ENCODE data around the gene HMGXB3. TPM values are rescaled to one million over a fixed set of nuclear protein-coding genes. Genes with fewer than 3 reads are reported as not detected.

HMGXB3 gene
- total RNA-seq, 1 experiment from 2014 or later, result 43.8 TPM

DNA sequence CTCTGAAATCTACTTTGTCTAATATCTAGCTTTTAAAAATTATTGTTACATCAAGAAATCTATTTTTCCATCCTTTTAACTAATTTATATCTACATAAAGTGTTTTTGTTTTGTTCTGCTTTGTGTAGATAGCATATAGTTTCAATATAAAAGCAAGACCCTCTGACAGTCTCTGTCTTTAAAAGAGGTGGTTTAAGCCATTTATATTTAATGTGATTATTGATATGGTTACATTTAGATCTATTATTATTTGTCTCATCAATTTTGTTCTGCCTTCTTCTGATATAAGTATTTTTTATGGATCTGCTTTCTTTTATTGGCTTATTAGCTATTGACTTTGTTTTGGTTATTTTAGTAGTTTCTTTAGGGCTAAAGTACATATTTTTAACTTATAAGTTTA is 16.0 kb downstream of the HMGXB3 start:
- H3K36me3 ChIP-seq (ENCODE audit: control insufficient read depth, insufficient read depth, low read length), result peaks cover 15% of the 10 kb centered on the region
- BruUV-seq (replicated peaks), result no TSS peak
- intact Hi-C loops (cut with micrococcal nuclease; ENCODE audit: unreplicated experiment), result no loop called here
- peaks cover 12% of the 10 kb centered on the region for H3K9me3 Mint-ChIP-seq (ENCODE audit: unreplicated experiment)
- TF ChIP-seq, protein P1, sequence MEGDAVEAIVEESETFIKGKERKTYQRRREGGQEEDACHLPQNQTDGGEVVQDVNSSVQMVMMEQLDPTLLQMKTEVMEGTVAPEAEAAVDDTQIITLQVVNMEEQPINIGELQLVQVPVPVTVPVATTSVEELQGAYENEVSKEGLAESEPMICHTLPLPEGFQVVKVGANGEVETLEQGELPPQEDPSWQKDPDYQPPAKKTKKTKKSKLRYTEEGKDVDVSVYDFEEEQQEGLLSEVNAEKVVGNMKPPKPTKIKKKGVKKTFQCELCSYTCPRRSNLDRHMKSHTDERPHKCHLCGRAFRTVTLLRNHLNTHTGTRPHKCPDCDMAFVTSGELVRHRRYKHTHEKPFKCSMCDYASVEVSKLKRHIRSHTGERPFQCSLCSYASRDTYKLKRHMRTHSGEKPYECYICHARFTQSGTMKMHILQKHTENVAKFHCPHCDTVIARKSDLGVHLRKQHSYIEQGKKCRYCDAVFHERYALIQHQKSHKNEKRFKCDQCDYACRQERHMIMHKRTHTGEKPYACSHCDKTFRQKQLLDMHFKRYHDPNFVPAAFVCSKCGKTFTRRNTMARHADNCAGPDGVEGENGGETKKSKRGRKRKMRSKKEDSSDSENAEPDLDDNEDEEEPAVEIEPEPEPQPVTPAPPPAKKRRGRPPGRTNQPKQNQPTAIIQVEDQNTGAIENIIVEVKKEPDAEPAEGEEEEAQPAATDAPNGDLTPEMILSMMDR (IDR thresholded peaks at IDR 0.05; ENCODE audit: insufficient read depth in 1 of 2, low read depth in 1 of 2, low read length in 1 of 2, severe bottlenecking in 1 of 2, unreplicated experiment in 1 of 2), result no peak
- no peak overlapping the region for H3K4me3 ChIP-seq (ENCODE audit: low read depth, low read length)
- H3K27me3 Mint-ChIP-seq (ENCODE audit: insufficient read depth, unreplicated experiment), result no peaks in the 10 kb centered on the region
- peaks cover 94% of the 10 kb centered on the region for H3K36me3 Mint-ChIP-seq (ENCODE audit: insufficient read depth, unreplicated experiment)
- H3K4me1 Mint-ChIP-seq (ENCODE audit: low read depth, unreplicated experiment), result no peaks in the 10 kb centered on the region
- H3K27ac Mint-ChIP-seq (ENCODE audit: unreplicated experiment), result no peak overlapping the region
- no peak for DNase-seq
- no peaks in the 10 kb centered on the region for H3K27me3 ChIP-seq (replicated peaks; ENCODE audit: control insufficient read depth, insufficient read depth, low read length)
- H3K4me1 ChIP-seq, result no peaks in the 10 kb centered on the region
- peaks cover 15% of the 10 kb centered on the region; the same call in 1 of the 2 replicates for H3K9me3 ChIP-seq
- ChIA-PET CTCF (no interaction called here), POLR2A (no interaction called here)
- no peak overlapping the region for H3K4me3 Mint-ChIP-seq (ENCODE audit: unreplicated experiment)

- H3K27ac Mint-ChIP-seq (ENCODE audit: unreplicated experiment), result no peak overlapping the region
- Histone ChIP-seq H3K27me3 (replicated peaks; ENCODE audit: control insufficient read depth, insufficient read depth, low read length) (no peaks in the 10 kb centered on the region), H3K9me3 (peaks cover 15% of the 10 kb centered on the region; the same call in 1 of the 2 replicates), H3K36me3 (ENCODE audit: control insufficient read depth, insufficient read depth, low read length) (peaks cover 13% of the 10 kb centered on the region), H3K4me3 (ENCODE audit: low read depth, low read length) (no peak overlapping the region), H3K4me1 (no peaks in the 10 kb centered on the region)
- H3K4me1 Mint-ChIP-seq (ENCODE audit: low read depth, unreplicated experiment), result no peaks in the 10 kb centered on the region
- H3K9me3 Mint-ChIP-seq (ENCODE audit: unreplicated experiment), result peaks cover 12% of the 10 kb centered on the region
- POLR2A ChIA-PET, result no interaction called here
- BruUV-seq (replicated peaks), result no TSS peak
- intact Hi-C loops (cut with micrococcal nuclease; ENCODE audit: unreplicated experiment), result no loop called here
- CTCF ChIA-PET, result no interaction called here
- peaks cover 94% of the 10 kb centered on the region for H3K36me3 Mint-ChIP-seq (ENCODE audit: insufficient read depth, unreplicated experiment)
- TF ChIP-seq, protein P1 (IDR thresholded peaks at IDR 0.05; ENCODE audit: insufficient read depth in 1 of 2, low read depth in 1 of 2, low read length in 1 of 2, severe bottlenecking in 1 of 2, unreplicated experiment in 1 of 2), result no peak
- H3K27me3 Mint-ChIP-seq (ENCODE audit: insufficient read depth, unreplicated experiment), result no peaks in the 10 kb centered on the region
- no peak overlapping the region for H3K4me3 Mint-ChIP-seq (ENCODE audit: unreplicated experiment)
- no peak for DNase-seq
These were observed 16.9 kb downstream of the HMGXB3 start for GRCh38 chr5:150017226-150018005.

DNA sequence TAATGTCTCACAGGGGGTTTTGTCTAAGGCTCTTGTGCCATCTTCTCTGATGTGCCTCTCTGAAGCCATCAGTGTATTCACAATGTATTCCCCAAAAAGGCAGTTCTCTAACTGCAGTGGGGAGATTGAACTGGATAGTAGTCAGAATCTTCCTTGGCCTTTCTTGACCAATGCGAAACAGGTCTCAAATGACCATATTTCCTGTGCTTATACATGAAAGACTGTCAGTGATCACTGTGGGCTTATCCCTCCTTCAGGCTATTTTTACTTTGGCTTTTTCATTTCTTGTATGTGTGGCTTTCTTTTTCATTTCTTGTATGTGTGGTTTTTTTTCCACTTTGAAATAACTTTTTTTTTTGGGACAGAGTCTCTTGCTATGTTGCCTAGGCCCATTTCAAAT is 19.7 kb downstream of the HMGXB3 start:
- Histone ChIP-seq H3K9me3 (peaks cover 6% of the 10 kb centered on the region; the same call in 1 of the 2 replicates), H3K4me1 (no peaks in the 10 kb centered on the region; the same call in 1 of the 2 replicates), H3K36me3 (ENCODE audit: control insufficient read depth, insufficient read depth, low read length) (peaks cover 10% of the 10 kb centered on the region), H3K27me3 (replicated peaks; ENCODE audit: control insufficient read depth, insufficient read depth, low read length) (no peaks in the 10 kb centered on the region), H3K4me3 (ENCODE audit: low read depth, low read length) (no peak overlapping the region)
- BruUV-seq (replicated peaks), result no TSS peak
- POLR2A ChIA-PET, result no interaction called here
- peaks cover 9% of the 10 kb centered on the region for H3K9me3 Mint-ChIP-seq (ENCODE audit: unreplicated experiment)
- TF ChIP-seq, protein P1 (IDR thresholded peaks at IDR 0.05; ENCODE audit: insufficient read depth in 1 of 2, low read depth in 1 of 2, low read length in 1 of 2, severe bottlenecking in 1 of 2, unreplicated experiment in 1 of 2), result no peak
- no peak for DNase-seq
- H3K27ac Mint-ChIP-seq (ENCODE audit: unreplicated experiment), result no peak overlapping the region
- H3K27me3 Mint-ChIP-seq (ENCODE audit: insufficient read depth, unreplicated experiment), result no peaks in the 10 kb centered on the region
- H3K4me3 Mint-ChIP-seq (ENCODE audit: unreplicated experiment), result no peak overlapping the region
- H3K4me1 Mint-ChIP-seq (ENCODE audit: low read depth, unreplicated experiment), result no peaks in the 10 kb centered on the region
- intact Hi-C loops (cut with micrococcal nuclease; ENCODE audit: unreplicated experiment), result no loop called here
- H3K36me3 Mint-ChIP-seq (ENCODE audit: insufficient read depth, unreplicated experiment), result peaks cover 89% of the 10 kb centered on the region
- CTCF ChIA-PET, result interaction anchor here (0.6 kb wide), 1 partner anchor 254 kb away, joined by 5 read pairs; no protein-coding TSS in a partner anchor
